K562 (cell line): ENCODE results near the gene KLK15. TPM values are rescaled to one million over a fixed set of nuclear protein-coding genes. Genes with fewer than 3 reads are reported as not detected.

Experiments used
- ADNP ChIP-seq: fragments of 200-800 bp; sonication (Bioruptor generic); IDR thresholded peaks from 2 replicates; pipeline ENCODE4 v1.6.1; 2016; ENCODE audit warnings: missing genetic modification characterization, missing compliant biosample characterization
- ARID4B ChIP-seq: sonication (generic); formaldehyde crosslinking; IDR thresholded peaks from 2 replicates; pipeline ENCODE4 v1.8.0; 2022; ENCODE audit warnings: mild to moderate bottlenecking, missing genetic modification reagents
- CBX3 ChIP-seq, 2 experiments: IDR thresholded peaks; 1 replicate in 1 of 2; 2 replicates in 1 of 2; pipeline ENCODE4 v1.6.1; 2012; ENCODE audit warnings: inconsistent platforms in 2 of 2, low read length in 2 of 2, borderline replicate concordance in 1 of 2, control low read depth in 1 of 2
- ESRRB ChIP-seq: fragments of 250-450 bp; sonication (Bioruptor Pico); IDR thresholded peaks from 2 replicates; pipeline ENCODE4 v1.5.0; 2020; ENCODE audit warnings: mild to moderate bottlenecking, moderate library complexity, borderline replicate concordance
- GABPB2 ChIP-seq: fragments of 250-450 bp; sonication (Bioruptor Pico); conservative IDR thresholded peaks from 2 replicates; pipeline ENCODE4 v1.5.1; 2021; ENCODE audit warnings: mild to moderate bottlenecking
- HNRNPUL1 ChIP-seq: fragments of 200-400 bp; formaldehyde crosslinking; IDR thresholded peaks from 2 replicates; pipeline ENCODE4 v1.6.1; 2017; ENCODE audit warnings: low read length
- KDM4B ChIP-seq, 2 experiments: fragments of 450-650 bp in 1 of 2; sonication (generic) in 1 of 2; IDR thresholded peaks; 2 replicates each; pipeline ENCODE4 v1.6.1; 2016 to 2017; ENCODE audit warnings: borderline replicate concordance in 2 of 2, antibody characterized with exemption in 1 of 2, low read depth in 1 of 2, mild to moderate bottlenecking in 1 of 2
- MAX ChIP-seq: sonication (generic); formaldehyde crosslinking; IDR thresholded peaks from 2 replicates; pipeline ENCODE4 v1.9.0; 2022; ENCODE audit warnings: mild to moderate bottlenecking, missing genetic modification reagents
- MNT ChIP-seq, 2 experiments: fragments of 450-650 bp; conservative IDR thresholded peaks; 2 replicates each; pipeline ENCODE4 v1.6.1; 2017; ENCODE audit warnings: mild to moderate bottlenecking in 2 of 2, moderate library complexity in 2 of 2
- MXD1 ChIP-seq: fragments of 250-450 bp; sonication (Bioruptor Pico); IDR thresholded peaks from 2 replicates; pipeline ENCODE4 v1.8.0; 2021; ENCODE audit warnings: borderline replicate concordance, mild to moderate bottlenecking, moderate library complexity; ENCODE audit not compliant: poor library complexity, severe bottlenecking
- PML ChIP-seq: IDR thresholded peaks from 2 replicates; pipeline ENCODE4 v1.6.1; 2012; ENCODE audit warnings: low read length, inconsistent platforms
- POLR2AphosphoS5 ChIP-seq: IDR thresholded peaks from 2 replicates; pipeline ENCODE4 v1.6.1; 2011; ENCODE audit warnings: mild to moderate bottlenecking, low read depth, low read length, moderate library complexity; ENCODE audit not compliant: control insufficient read depth, insufficient read depth
- POLR2B ChIP-seq: fragments of 450-650 bp; IDR thresholded peaks from 2 replicates; pipeline ENCODE4 v1.6.1; 2018; ENCODE audit warnings: low read depth; ENCODE audit not compliant: partially characterized antibody
- POLR2H ChIP-seq: IDR thresholded peaks from 2 replicates; pipeline ENCODE4 v1.6.1; 2016; ENCODE audit warnings: missing genetic modification characterization, low read depth, mild to moderate bottlenecking, control low read depth, missing compliant biosample characterization, moderate library complexity
- STAT5A ChIP-seq: IDR thresholded peaks from 2 replicates; pipeline ENCODE4 v1.6.1; 2012; ENCODE audit warnings: low read length, inconsistent platforms, borderline replicate concordance
- ZBTB2 ChIP-seq: fragments of 450-650 bp; IDR thresholded peaks from 2 replicates; pipeline ENCODE4 v1.6.1; 2016; ENCODE audit warnings: antibody characterized with exemption
- ZNF165 ChIP-seq: fragments of 250-450 bp; sonication (Bioruptor Pico); IDR thresholded peaks from 2 replicates; pipeline ENCODE4 v1.4.0; 2020; ENCODE audit warnings: borderline replicate concordance
- polyA plus RNA-seq, 8 experiments: library from polyadenylated mRNA; depleted of rRNA in 4 of 8; stranded (reverse) in 5 of 8; unstranded in 3 of 8; fragments of >200 nt; fragmentation: Nextera tagmentation in 2 of 8; fragmentation: Illumina TruSeq in 1 of 8; extraction: Ambion mirVana in 2 of 8; extraction: Trizol in 1 of 8; gene quantifications; 2 replicates each; pipeline versions ENCODE4 v1.2.1 to v1.2.3, GENCODE V29; 2011 to 2014; ENCODE audit warnings: inconsistent platforms in 1 of 8, missing spikeins in 1 of 8
- total RNA-seq, 7 experiments: library from RNA; depleted of rRNA in 6 of 7; stranded (reverse); fragments of >200 nt in 6 of 7; fragmentation: Illumina TruSeq in 2 of 7; extraction: Trizol in 2 of 7; gene quantifications; 2 replicates each; pipeline versions ENCODE4 v1.2.1 to v1.2.3, GENCODE V29; 2011 to 2021; ENCODE audit warnings: low replicate concordance in 1 of 7

KLK15 gene
- total and polyA plus RNA-seq, 9 of the 15 experiments (the other 6 are each of a cell fraction or from before 2014, with no cell fraction given), result not detected

GRCh38 chr19:50795664-50796073 lies 37.7 kb downstream of the KLK15 start (continued):
- TF ChIP-seq ZBTB2, result no peak
- peak in 1 of 2 experiments; percentile 28; a peak in 1 of 3 replicates for TF ChIP-seq CBX3 (IDR thresholded peaks at IDR 0.05; ENCODE audit: borderline replicate concordance in 1 of 2, low read length in 2 of 2)
- 0 out of 2 replicates have a peak, but pooled peaks have one; percentile 34 for TF ChIP-seq HNRNPUL1
- TF ChIP-seq ESRRB (CRISPR knock-in tag), result no peak
- no peak for TF ChIP-seq ZNF165 (CRISPR knock-in tag)
- TF ChIP-seq POLR2H, result 0 out of 2 replicates have a peak, but pooled peaks have one; percentile 54
- 0 out of 2 replicates have a peak, but pooled peaks have one; percentile 5 for TF ChIP-seq GABPB2
- peak; percentile 65; the same call in 1 of the 2 replicates for TF ChIP-seq ARID4B (CRISPR knock-in tag)
- 0 out of 4 replicates have a peak, but pooled peaks of 1 of the 2 experiments have one; percentile 14 for TF ChIP-seq KDM4B (IDR thresholded peaks at IDR 0.05; ENCODE audit: borderline replicate concordance in 2 of 2, low read depth in 1 of 2)
- peak; percentile 23; the same call in 1 of the 2 replicates for TF ChIP-seq MAX (CRISPR knock-in tag)
- TF ChIP-seq POLR2AphosphoS5, result 0 out of 2 replicates have a peak, but pooled peaks have one; percentile 3
- no peak for TF ChIP-seq MXD1 (CRISPR knock-in tag)
- TF ChIP-seq PML, result peak; percentile 34; the same call in 1 of the 2 replicates
- TF ChIP-seq ADNP (tag), result no peak
- 0 out of 4 replicates have a peak, but pooled peaks of 1 of the 2 experiments have one; percentile 9 for TF ChIP-seq MNT (conservative IDR thresholded peaks at IDR 0.05)
- 0 out of 2 replicates have a peak, but pooled peaks have one; percentile 4 for TF ChIP-seq STAT5A
- peak; percentile 62 for TF ChIP-seq POLR2B
